8988T (cell line): ENCODE measurements around the gene KDM2B.
"Not testable (repeated sequence)": the region's sequence is repeated elsewhere in the genome, so short reads cannot be mapped to it uniquely, and the experiment has no call there.

Experiments used
- DNase-seq: peaks from one replicate; pipeline ENCODE4 v3.0.0; 2011

Gene KDM2B

DNA sequence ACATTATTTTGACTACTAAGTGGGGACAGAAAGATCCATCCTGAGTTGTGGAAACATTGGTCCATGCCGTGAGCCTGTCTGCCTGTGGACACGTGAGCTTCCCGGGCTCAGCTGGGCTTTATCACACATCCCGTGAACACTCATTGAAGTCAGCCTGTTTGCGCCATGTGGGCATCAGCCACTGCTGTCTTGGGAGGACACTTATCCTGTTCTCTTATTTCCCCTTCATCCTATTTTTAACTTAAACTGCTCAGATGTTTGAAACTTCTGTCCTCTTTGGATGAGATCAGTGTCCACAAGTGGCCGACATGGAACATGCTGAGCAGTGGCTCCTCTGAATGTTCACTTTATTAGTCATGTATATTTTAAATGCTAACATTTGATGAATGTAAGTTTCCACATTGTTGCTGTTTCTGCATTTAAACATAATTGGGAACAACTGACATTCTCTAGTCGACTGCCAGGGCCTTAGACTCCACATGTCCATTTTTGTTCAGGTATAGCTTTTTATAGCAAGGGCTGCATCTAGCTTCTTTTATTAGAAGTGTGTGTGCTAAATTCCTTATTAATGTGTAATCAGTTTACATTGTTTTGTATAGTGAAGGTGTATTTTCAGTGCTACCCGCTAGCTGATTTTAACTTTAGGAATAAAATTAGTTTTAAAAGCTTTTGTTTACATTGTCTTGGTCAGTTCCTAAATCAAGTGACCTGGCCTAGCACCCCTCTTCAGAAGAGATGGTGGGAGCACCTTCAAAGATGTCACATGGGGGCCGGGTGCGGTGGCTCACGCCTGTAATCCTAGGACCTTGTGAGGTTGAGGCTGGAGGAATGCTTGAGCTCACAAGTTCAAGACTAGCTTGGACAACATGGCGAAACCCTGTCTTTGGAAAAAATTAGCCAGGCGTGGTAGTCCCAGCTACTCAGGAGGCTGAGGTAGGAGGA lies 156.9 kb downstream of the KDM2B start:
- no peak for DNase-seq

DNA sequence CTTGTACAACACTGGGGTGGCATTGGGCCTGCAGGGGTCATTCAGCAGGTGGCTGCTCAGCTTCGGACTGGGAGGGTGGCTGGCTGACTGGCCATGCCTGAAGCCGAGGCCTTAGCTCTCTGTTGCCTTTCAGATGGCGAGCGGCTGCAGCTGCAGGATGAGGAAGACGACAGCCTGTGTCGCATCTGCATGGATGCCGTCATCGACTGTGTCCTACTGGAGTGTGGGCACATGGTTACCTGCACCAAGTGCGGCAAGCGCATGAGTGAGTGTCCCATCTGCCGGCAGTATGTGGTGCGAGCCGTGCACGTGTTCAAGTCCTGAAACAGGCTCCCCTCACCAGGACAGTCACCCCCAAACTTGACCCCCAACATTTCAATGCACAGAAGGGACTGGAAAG lies 157.6 kb downstream of the KDM2B start:
- no peak for DNase-seq

DNA sequence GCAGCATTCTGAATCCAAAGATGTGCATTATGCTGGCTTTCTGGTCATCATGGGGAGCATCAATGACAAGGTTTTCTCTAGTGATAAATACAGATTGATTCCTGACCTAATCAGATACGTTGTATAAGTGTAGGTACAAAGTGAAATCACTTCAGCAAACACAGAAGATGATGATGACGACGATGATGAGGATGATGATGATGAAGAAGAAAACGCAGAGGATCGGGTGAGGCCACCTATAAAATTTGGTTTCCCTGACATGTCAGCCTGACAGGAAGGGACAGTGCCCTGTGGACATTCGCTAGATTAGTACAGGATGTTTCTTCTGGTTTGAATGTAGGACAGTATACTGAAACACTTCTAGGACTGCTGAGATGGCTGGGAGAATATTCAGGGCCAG lies 160.7 kb downstream of the KDM2B start:
- no peak for DNase-seq

DNA sequence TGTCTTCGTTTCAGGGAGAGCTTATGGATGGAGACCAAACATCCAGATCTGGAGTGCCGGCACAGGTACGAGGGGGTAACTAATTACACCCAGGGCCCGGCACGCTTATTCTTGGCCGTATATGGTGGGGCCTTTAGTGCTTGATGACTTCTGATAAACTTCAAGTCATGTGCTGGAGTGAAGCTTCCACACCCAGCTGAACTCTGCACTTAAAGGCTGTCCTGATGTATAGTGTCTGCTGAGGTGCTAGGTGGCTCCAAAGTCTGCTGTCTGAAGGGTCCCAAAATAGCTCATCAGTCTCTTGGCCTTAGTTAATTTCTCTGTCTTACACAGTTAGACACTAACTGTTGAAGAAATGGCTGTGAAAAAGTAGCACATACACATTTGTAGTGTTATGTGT lies 163.0 kb downstream of the KDM2B start:
- no peak for DNase-seq

DNA sequence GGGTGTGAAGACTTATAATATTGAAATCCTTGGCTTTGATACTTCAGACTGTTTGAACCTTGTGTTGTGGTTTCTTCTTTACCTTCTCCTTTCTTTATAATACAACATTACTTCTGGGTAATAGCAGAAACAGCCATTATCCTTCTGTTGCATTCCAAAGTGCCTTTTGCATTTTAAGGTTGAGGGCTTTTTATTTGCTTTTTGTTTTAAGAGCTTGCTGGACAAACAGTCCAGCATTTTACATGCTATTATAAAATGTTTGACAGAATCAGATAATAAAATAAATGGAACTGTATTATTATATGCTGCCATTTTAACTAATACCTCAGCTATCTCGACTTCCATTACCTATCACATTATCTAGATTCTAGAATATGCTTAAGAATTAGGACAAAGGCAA lies 166.9 kb downstream of the KDM2B start:
- DNase-seq: no peak

DNA sequence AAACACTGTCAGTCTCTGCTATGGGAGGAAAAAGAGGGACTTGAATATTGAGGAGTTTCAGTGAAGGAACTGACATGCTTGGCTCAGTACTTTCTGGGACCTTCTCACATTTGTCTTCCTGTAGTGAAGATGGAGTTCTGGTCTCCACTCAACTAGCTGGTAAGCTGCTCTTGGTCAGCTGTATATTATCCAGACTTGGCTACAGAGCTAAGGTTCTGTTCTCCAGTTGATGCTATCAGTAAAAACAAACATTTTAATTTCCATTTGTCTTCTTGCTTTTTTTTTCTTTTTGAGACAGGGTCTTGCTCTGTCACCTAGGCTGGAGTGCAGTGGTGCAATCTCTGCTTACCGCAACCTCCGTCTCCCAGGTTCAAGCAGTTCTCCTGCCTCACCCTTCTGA lies 175.6 kb downstream of the KDM2B start:
- no peak for DNase-seq

DNA sequence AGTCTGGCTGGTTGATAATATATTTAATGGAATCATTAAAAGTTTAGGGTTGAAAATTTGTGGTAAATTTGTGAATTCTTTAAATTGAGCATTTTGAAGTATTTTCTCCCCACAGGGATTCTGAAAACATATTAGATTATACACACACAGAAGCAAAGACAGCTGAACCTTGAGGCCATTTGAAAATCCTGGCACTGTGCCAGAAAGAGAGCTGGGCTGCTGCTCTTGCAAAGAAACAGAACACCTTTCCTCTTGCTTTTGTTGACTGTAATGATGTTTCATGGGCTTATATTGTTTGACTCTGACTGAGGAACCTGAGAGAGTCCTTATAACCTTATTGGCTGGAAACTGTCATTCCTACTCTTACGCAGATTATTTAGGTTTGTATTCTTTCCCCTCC lies 176.1 kb downstream of the KDM2B start:
- no peak for DNase-seq

DNA sequence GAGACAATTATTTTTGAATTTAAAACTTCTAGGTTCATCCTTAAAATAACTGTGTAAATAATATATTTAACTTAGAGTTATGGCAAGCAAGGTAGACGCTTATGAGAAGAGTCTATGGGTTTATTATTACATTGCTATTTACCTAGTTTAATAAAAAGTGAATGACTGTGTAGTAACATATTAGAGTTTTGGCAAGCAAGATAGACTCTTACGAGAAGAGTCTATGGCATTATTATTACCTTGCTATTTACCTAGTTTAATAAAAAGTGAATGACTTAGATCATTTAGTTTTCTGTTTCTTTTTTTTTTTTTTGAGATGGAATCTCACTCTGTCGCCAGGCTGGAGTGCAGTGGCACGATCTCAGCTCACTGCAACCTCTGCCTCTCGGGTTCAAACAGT lies 177.1 kb downstream of the KDM2B start:
- DNase-seq: no peak

DNA sequence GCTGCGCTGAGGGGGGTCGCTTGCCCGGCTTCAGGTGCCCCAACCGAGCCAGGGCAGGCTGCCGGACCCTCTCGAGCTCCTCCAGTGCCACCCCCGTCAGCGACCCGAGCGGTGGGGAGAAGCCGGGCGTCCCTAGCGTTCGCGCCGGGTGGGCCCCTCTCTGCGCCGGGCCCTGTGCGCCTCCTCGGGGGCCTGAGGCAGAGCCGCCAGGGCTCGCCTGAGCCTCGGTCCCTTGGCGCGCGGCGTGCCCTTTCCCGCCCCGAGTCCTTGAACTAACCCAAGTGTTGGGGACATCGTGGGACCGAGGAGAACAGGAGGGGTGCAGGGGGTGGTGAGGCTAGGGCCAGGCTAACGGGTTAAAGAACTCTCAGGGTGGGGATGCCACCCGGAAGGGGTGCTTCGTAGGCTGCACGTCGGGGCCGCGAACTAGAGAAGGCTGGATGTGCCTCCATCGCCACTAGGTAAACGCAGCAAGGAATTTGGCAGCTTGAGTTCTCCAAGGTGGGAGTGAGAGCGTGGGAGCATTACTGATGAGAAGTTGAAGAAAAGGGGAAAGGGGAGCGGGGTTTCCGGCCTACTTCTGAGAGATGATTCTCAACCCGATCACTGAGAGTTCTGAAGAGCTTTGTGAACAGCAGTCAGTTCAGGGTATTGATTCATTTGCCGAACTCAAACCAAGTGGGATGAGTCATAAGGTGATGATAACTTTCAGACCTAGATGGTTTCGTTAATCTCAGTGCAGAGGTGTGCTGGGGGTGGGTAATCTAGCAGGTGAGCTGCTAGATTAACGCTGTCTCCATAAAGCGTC lies 180.3 kb downstream of the KDM2B start:
- no peak for DNase-seq

DNA sequence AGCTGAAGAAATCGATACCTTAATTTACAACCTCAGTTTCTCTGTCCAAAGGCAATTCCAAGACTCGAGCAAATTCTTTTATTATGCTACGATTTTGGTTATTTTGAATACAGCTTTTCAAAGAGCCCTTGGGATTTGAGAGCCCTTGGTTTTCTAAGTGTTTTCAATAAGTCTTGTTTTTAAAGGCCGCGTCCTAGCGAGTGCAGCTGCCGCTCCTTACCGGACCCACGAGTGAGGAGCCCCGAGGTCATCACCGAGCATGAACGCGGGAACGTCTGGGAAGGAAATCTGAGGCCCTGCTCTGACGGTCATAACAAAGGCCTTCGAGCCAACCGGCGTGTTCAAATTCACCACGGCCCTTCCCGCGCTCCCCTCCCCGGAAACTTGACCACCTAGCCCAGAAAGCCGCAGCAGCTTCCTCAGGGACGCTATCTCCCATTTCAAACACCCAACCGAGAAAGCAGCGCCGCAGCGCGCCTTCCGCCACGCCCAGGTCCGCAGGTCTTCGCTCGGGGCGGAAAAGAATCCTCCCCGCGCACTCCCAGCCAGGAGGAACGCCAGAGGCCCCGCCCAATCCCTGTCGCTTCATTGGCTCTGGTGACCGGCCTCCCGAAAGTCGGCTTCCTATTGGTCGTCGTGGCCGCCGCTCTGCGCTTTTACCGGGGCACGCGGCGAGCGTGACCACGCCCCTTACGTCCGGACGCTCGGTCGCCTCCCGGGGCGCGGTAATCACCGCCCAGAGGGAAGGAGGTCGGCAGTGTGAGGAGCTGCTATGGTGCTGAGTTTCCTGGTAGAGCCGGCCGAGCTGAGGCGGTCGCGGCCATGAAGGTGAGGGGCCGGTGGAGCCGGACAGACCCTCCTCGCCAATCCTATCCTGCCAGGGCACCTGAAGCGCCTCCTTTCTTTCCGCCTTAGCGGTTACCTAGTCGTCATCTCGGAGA lies 181.2 kb downstream of the KDM2B start, which contains the start of gene RNF34:
Gene RNF34 (plus strand): TSS at position 728 of the 941 bp plus-strand sequence. CDS start 95 bp downstream, at position 823.
- peak; percentile 70 for DNase-seq

DNA sequence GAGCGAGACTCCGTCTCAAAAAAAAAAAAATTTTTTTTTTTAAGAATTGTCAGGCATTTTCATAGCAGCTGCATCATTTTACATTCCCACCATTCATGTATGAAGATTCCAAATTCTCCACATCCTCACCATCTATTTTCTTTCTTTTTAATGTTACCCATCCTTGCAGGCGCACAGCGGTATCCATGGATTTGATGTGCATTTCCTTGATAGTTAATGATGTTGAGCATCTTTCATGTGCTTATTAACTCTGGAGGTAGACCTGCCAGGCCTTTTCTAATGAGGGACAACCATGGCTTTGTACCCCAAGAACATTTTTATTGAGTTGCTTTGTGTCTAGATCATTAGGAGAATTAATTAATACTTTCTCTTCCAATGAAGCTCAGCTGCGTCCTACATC lies 182.5 kb downstream of the KDM2B start:
- no peak for DNase-seq

DNA sequence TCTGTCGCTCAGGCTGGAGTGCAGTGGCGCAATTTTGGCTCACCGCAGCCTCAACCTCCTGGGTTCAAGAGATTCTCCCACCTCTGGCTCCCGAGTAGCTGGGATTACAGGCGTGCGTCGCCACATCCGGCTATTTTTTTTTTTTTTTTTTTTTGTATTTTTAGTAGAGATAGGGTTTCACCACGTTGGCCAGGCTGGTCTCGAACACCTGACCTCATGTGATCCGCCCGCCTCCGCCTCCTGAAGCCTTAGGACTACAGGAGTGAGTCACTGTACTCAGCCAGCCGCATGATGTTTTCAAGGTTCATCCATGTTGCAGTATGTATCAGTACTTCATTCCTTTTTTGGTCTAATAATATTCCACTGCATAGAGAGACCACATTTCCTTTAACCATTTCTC lies 183.3 kb downstream of the KDM2B start:
- no peak for DNase-seq

DNA sequence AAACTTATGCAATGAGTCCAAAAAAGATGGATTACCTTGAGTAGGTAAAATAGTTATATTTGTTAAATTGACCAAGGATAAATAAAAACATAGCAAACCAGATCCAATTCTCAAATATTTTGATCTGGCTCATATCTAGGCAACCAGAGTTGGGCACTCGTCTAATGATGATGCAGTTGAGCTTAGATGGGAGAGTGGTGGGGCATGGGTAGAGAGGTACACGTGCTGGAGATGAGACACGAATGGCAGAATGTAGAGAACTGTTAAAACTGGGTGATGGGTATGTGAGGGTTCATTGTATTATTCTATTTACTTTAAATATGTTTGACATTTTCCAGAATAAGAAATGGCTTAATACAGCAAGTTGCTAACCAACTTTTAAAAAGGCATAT lies 188.5 kb downstream of the KDM2B start:
- no peak for DNase-seq

DNA sequence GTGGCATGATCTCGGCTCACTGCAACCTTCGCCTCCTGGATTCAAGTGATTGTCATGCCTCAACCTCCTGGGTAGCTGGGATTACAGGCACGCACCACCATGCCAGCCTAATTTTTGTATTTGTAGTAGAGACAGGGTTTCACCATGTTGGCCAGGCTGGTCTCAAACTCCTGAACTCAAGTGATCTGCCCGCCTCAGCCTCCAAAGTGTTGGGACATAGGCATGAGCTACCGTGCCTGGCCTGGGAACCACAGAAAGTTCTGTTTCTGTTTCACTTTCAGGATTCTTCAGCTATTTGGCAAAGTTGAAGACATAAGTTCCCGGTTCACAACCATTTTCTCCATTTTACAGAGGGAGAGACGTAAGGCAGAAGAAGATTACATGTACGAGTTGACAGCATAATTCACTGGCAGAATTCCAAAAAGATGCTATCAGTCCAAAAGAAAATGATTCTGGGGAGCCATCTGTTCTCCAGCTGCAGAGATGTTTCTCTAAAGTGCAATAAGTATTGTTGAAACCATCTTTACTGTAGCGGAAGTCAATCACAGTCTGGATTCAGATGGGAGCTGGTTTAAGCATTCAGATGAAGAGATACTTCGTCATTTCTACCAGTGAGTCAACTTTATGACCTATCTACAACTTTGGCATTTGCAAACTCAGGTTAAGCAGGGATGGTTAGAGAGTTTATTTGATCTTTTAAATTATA lies 189.1 kb downstream of the KDM2B start:
- DNase-seq: no peak

DNA sequence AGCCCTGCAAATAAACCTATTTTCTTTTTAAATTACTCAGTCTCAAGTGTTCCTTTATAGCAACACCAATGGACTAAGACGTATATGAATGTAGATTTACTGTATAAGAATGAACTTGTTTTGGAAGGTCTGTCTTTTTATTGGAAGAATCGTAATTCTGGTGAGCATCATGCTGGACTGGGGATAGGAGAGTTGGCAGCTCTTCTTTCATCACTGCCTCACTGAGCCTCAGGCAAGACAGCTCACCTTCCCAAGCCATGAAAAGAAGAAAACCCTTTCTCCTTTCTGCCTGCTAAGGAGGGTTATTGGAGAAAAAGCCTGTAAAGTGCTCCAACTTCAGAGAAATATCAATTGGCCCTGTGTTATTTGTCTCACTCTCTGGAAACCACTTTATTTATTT lies 190.0 kb downstream of the KDM2B start:
- DNase-seq: no peak

DNA sequence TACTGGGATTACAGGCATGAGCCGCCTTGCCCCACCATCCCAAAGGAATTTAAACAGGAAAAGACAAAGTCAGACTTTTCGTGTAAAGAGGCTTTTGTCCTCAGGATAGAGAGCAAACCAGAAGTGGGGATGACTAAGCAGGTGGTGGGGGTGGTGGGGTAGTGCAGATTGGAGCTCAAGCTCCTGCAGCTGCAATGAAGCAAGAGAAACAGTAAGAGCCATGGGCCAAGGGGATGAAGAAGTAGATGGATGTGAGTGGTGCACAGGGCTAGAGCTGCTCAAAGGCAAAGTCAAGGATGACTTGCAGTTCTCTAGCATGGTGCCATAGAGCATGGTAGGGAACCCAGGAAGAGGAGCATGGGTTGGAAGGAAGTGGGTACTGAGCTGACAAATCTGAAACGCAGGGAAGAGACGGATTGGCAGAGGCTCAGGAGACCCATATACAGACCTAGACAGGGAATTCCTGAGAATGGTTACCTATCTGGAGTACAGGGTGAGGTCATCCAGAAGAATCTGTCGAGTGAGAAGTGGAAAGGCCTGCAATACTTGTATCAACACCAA lies 192.3 kb downstream of the KDM2B start:
- DNase-seq: no peak

DNA sequence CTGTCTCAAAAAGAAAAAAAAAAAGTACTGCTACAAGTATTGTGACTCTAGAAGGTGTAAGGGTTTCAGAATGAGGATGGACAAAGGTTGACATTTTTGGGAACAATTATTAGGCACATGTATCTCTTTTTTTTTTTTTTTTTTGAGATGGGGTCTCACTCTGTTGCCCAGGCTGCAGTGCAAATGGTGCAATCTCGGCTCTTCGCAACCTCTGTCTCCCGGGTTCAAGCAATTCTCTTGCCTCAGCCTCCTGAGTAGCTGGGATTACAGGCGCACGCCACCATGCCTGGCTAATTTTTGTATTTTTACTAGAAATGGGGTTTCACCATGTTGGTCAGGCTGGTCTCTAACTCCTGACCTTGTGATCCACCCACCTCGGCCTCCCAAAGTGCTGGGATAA lies 195.9 kb downstream of the KDM2B start:
- not testable (repeated sequence) for DNase-seq

DNA sequence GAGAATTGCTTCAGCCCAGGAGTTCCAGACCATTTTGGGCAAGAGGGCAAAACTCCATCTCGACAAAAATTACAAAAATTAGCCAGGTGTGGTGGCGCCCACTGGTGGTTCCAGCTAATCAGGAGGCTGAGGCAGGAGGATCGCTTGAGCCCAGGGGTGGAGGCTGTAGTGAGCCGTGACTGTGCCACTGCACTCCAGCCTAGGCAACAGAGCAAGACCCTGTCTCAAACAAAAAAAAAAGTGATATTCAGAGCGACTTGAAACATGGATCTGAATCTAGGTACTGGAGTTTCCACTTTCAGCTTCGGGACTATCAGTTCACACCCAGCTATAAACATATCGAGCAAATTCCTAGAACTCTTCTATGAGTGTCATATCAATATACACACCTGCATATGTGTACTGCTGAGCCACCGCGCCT lies 197.2 kb downstream of the KDM2B start:
- DNase-seq: no peak

DNA sequence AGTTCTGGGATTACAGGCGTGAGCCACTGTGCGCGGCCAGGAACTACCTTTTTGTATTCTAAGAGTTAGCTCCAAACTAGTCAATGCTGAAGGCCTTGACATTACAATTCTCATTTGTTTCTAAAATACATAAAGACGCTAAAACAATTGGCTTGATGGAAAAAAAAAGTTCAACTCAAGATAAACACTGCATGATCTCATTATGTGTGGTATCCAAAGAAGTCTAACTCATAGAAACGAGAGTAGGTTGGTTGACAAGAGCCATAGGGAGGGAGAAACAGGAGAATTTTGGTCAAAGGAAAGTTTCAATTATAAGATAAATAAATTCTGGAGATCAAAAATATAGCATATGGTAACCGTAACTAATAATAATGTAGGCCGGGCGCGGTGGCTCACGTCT lies 200.9 kb downstream of the KDM2B start:
- DNase-seq: no peak
